Measurements from ENCODE around the gene MITF.

DNA sequence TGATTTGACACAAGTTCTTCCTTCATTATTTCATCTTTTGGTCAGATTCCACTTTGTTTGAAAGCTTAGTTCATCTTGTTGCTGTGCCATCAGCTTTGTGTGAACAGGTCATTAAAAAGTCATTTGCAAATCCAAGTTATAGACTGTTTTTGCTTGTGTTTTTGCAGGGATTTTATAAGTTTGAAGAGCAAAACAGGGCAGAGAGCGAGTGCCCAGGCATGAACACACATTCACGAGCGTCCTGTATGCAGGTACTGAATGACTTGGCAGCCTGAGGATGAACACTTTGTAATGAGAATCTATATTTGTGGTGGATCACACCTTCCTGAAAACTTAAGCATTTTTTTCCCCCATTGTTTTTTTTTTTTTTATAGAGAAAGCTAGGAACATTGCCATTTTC lies 199.7 kb downstream of the MITF start:
- TF ChIP-seq, protein P1, sequence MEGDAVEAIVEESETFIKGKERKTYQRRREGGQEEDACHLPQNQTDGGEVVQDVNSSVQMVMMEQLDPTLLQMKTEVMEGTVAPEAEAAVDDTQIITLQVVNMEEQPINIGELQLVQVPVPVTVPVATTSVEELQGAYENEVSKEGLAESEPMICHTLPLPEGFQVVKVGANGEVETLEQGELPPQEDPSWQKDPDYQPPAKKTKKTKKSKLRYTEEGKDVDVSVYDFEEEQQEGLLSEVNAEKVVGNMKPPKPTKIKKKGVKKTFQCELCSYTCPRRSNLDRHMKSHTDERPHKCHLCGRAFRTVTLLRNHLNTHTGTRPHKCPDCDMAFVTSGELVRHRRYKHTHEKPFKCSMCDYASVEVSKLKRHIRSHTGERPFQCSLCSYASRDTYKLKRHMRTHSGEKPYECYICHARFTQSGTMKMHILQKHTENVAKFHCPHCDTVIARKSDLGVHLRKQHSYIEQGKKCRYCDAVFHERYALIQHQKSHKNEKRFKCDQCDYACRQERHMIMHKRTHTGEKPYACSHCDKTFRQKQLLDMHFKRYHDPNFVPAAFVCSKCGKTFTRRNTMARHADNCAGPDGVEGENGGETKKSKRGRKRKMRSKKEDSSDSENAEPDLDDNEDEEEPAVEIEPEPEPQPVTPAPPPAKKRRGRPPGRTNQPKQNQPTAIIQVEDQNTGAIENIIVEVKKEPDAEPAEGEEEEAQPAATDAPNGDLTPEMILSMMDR (IDR thresholded peaks at IDR 0.05; ENCODE audit: low read depth, low read length) = no peak
- no peak for TF ChIP-seq POLR2A (IDR thresholded peaks at IDR 0.05; ENCODE audit: extremely low read depth, insufficient read length)
